HepG2 (cell line): ENCODE data around the gene HOXC9. TPM values are rescaled to one million over a fixed set of nuclear protein-coding genes. Genes with fewer than 3 reads are reported as not detected.

ENCODE experiments used
- CREB1 ChIP-seq, 2 experiments: fragments of 450-650 bp in 1 of 2; IDR thresholded peaks; 2 replicates each; pipeline ENCODE4 v1.6.1; 2016 to 2017; ENCODE audit warnings: control low read depth in 1 of 2, mild to moderate bottlenecking in 1 of 2, missing compliant biosample characterization in 1 of 2, missing genetic modification characterization in 1 of 2
- CREM ChIP-seq, 2 experiments: sonication (generic) in 1 of 2; formaldehyde crosslinking in 1 of 2; IDR thresholded peaks; 2 replicates each; pipeline versions ENCODE4 v1.4.0 to v1.6.1; 2016 to 2020; ENCODE audit warnings: antibody characterized with exemption in 1 of 2, mild to moderate bottlenecking in 1 of 2, missing genetic modification reagents in 1 of 2
- DR1 ChIP-seq: sonication (generic); formaldehyde crosslinking; IDR thresholded peaks from 2 replicates; pipeline ENCODE4 v1.8.0; 2021; ENCODE audit warnings: mild to moderate bottlenecking, missing genetic modification reagents, inconsistent platforms
- GABPB1 ChIP-seq: IDR thresholded peaks from 2 replicates; pipeline ENCODE4 v1.6.1; 2016; ENCODE audit warnings: mild to moderate bottlenecking, missing genetic modification reagents, moderate library complexity, missing compliant biosample characterization
- KLF6 ChIP-seq: IDR thresholded peaks from 2 replicates; pipeline ENCODE4 v1.8.0; 2016; ENCODE audit warnings: missing biosample characterization, missing genetic modification reagents
- MAX ChIP-seq: IDR thresholded peaks from 2 replicates; pipeline ENCODE4 v1.6.1; 2012; ENCODE audit warnings: inconsistent platforms
- MBNL3 ChIP-seq: fragments of 250-450 bp; sonication (Bioruptor Pico); conservative IDR thresholded peaks from 2 replicates; pipeline ENCODE4 v1.8.0; 2022; ENCODE audit warnings: mild to moderate bottlenecking, inconsistent platforms
- MIER3 ChIP-seq: IDR thresholded peaks from 2 replicates; pipeline ENCODE4 v1.6.1; 2016; ENCODE audit warnings: missing compliant biosample characterization, borderline replicate concordance
- PAF1 ChIP-seq: IDR thresholded peaks from 2 replicates; pipeline ENCODE4 v1.6.1; 2016; ENCODE audit warnings: missing genetic modification reagents, missing compliant biosample characterization
- PAXIP1 ChIP-seq: sonication (generic); formaldehyde crosslinking; conservative IDR thresholded peaks from 2 replicates; pipeline ENCODE4 v1.4.0; 2020; ENCODE audit warnings: mild to moderate bottlenecking, missing genetic modification reagents, moderate library complexity
- RFXANK ChIP-seq: IDR thresholded peaks from 2 replicates; pipeline ENCODE4 v1.6.1; 2016
- SAP130 ChIP-seq: IDR thresholded peaks from 2 replicates; pipeline ENCODE4 v1.6.1; 2016; ENCODE audit warnings: low read depth
- SRSF9 ChIP-seq: fragments of 200-400 bp; formaldehyde crosslinking; IDR thresholded peaks from 2 replicates; pipeline ENCODE4 v1.6.1; 2018; ENCODE audit warnings: borderline replicate concordance, mild to moderate bottlenecking, low read depth, low read length; ENCODE audit not compliant: insufficient read depth, poor library complexity, severe bottlenecking
- TRIM24 ChIP-seq: sonication (generic); formaldehyde crosslinking; IDR thresholded peaks from 2 replicates; pipeline ENCODE4 v1.8.0; 2022; ENCODE audit warnings: mild to moderate bottlenecking, missing genetic modification reagents
- ZBTB8A ChIP-seq: sonication (generic); formaldehyde crosslinking; IDR thresholded peaks from 2 replicates; pipeline ENCODE4 v1.4.0; 2020; ENCODE audit warnings: mild to moderate bottlenecking, low read depth, missing genetic modification reagents, borderline replicate concordance
- ZNF44 ChIP-seq: sonication (generic); formaldehyde crosslinking; IDR thresholded peaks from 2 replicates; pipeline ENCODE4 v1.5.1; 2020; ENCODE audit warnings: mild to moderate bottlenecking, missing genetic modification reagents
- ZNF570 ChIP-seq: sonication (generic); formaldehyde crosslinking; IDR thresholded peaks from 2 replicates; pipeline ENCODE4 v1.4.0; 2020; ENCODE audit warnings: mild to moderate bottlenecking, missing genetic modification reagents, borderline replicate concordance
- ZNF7 ChIP-seq: IDR thresholded peaks from 2 replicates; pipeline ENCODE4 v1.6.1; 2016; ENCODE audit warnings: missing biosample characterization, missing genetic modification reagents
- ZNF768 ChIP-seq: sonication (generic); formaldehyde crosslinking; IDR thresholded peaks from 2 replicates; pipeline ENCODE4 v1.4.0; 2020; ENCODE audit warnings: missing genetic modification reagents
- polyA plus RNA-seq, 8 experiments: library from polyadenylated mRNA; depleted of rRNA in 3 of 8; stranded (reverse) in 7 of 8; unstranded in 1 of 8; fragments of >200 nt; fragmentation: Illumina TruSeq in 4 of 8; extraction: Trizol in 4 of 8; gene quantifications; 2 replicates each; pipeline versions ENCODE4 v1.2.1 to v1.2.3, GENCODE V29; 2011 to 2016; ENCODE audit warnings: low read depth in 4 of 8, missing spikeins in 1 of 8, mixed read lengths in 1 of 8; ENCODE audit not compliant: insufficient read depth in 1 of 8
- total RNA-seq, 5 experiments: library from RNA; depleted of rRNA; stranded (reverse); fragments of >200 nt; fragmentation: Illumina TruSeq; extraction: Trizol; gene quantifications; 2 replicates each; pipeline ENCODE4 v1.2.3, GENCODE V29; 2016; ENCODE audit warnings: low read depth in 1 of 5

Gene HOXC9
- total and polyA plus RNA-seq, 2 of the 13 experiments (the other 11 are each of a cell fraction or from before 2014, with no cell fraction given) = 0.11 to 1.1 TPM

GRCh38 chr12:53984901-53985691 lies 14.9 kb upstream of the HOXC9 start, which contains the start of gene HOXC10 (continued):
- TF ChIP-seq PAXIP1 (CRISPR knock-in tag) = no peak
- no peak for TF ChIP-seq ZBTB8A (CRISPR knock-in tag)
- TF ChIP-seq MIER3 (CRISPR knock-in tag) = no peak
- no peak for TF ChIP-seq ZNF570 (CRISPR knock-in tag)
- no peak for TF ChIP-seq ZNF44 (CRISPR knock-in tag)
- no peak for TF ChIP-seq TRIM24 (CRISPR knock-in tag)
- no peak for TF ChIP-seq PAF1 (CRISPR knock-in tag)
- TF ChIP-seq DR1 (CRISPR knock-in tag) = no peak
- TF ChIP-seq SAP130 (CRISPR knock-in tag) = no peak
- peak; percentile 97 for TF ChIP-seq CREB1 (IDR thresholded peaks at IDR 0.05)
- peak; percentile 38; the same call in 1 of the 2 replicates for TF ChIP-seq CREB1 (CRISPR knock-in tag; IDR thresholded peaks at IDR 0.05)
- TF ChIP-seq CREM (IDR thresholded peaks at IDR 0.05) = peak; percentile 76
- TF ChIP-seq CREM (CRISPR knock-in tag; IDR thresholded peaks at IDR 0.05) = no peak
- TF ChIP-seq GABPB1 (CRISPR knock-in tag) = peak; percentile 42
- no peak for TF ChIP-seq KLF6
- no peak for TF ChIP-seq ZNF7 (CRISPR knock-in tag)
- no peak for TF ChIP-seq RFXANK
- no peak for TF ChIP-seq MAX
- no peak for TF ChIP-seq ZNF768
- no peak for TF ChIP-seq SRSF9
- no peak for TF ChIP-seq MBNL3 (CRISPR knock-in tag)
